ENCODE measurements around the gene HOMER3.

Gene HOMER3

DNA sequence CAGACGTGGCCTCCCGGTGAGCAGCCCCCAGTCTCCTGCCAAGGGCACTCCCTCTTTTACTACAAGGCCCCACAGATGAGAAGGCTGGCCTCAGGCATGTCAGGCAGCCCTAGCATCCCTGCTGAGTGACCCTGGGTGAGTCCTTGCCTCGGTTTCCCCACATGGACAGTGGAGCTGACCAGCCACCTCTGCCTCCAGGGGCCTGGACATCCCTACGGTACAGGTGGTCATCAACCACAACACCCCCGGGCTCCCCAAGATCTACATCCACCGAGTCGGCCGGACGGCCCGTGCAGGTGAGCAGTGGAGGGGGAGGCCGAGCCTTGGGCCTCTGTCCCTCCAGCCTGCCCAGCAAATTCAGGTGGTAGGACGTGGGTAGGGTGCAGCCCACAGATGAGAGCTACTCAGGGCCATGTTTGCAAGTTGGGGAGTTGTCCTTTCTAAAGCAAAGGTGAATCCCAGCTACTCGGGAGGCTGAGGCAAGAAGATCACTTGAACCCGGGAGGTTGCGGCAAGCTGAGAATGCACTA lies 16.3 kb downstream of the HOMER3 start:
- peaks cover 21% of the 10 kb centered on the region for H3K79me2 ChIP-seq (ENCODE audit: low read length)
- H3K4me2 ChIP-seq (ENCODE audit: low read length) = no peak overlapping the region
- H3K27ac ChIP-seq (ENCODE audit: low read length) = no peak overlapping the region
- H3K4me3 ChIP-seq (ENCODE audit: low read length) = no peak overlapping the region
- H3K36me3 ChIP-seq (replicated peaks; ENCODE audit: low read depth, low read length) = peaks cover 40% of the 10 kb centered on the region
- H4K20me1 ChIP-seq (ENCODE audit: insufficient read depth, low read length) = no peaks in the 10 kb centered on the region
- no peaks in the 10 kb centered on the region for H3K9me3 ChIP-seq (ENCODE audit: insufficient read depth, low read length)
- peaks cover 6% of the 10 kb centered on the region for H3K4me1 ChIP-seq (ENCODE audit: low read length)
- no peak overlapping the region for H2AFZ ChIP-seq (ENCODE audit: low read depth, low read length)
- TF ChIP-seq EZH2phosphoT487 (IDR thresholded peaks at IDR 0.05; ENCODE audit: low read depth) = no peak
- TF ChIP-seq, protein P1, sequence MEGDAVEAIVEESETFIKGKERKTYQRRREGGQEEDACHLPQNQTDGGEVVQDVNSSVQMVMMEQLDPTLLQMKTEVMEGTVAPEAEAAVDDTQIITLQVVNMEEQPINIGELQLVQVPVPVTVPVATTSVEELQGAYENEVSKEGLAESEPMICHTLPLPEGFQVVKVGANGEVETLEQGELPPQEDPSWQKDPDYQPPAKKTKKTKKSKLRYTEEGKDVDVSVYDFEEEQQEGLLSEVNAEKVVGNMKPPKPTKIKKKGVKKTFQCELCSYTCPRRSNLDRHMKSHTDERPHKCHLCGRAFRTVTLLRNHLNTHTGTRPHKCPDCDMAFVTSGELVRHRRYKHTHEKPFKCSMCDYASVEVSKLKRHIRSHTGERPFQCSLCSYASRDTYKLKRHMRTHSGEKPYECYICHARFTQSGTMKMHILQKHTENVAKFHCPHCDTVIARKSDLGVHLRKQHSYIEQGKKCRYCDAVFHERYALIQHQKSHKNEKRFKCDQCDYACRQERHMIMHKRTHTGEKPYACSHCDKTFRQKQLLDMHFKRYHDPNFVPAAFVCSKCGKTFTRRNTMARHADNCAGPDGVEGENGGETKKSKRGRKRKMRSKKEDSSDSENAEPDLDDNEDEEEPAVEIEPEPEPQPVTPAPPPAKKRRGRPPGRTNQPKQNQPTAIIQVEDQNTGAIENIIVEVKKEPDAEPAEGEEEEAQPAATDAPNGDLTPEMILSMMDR (IDR thresholded peaks at IDR 0.05; ENCODE audit: low read depth, low read length) = no peak
- H3K27me3 ChIP-seq (ENCODE audit: low read depth, low read length) = no peaks in the 10 kb centered on the region
- no peak overlapping the region for H3K9ac ChIP-seq (ENCODE audit: low read length)

DNA sequence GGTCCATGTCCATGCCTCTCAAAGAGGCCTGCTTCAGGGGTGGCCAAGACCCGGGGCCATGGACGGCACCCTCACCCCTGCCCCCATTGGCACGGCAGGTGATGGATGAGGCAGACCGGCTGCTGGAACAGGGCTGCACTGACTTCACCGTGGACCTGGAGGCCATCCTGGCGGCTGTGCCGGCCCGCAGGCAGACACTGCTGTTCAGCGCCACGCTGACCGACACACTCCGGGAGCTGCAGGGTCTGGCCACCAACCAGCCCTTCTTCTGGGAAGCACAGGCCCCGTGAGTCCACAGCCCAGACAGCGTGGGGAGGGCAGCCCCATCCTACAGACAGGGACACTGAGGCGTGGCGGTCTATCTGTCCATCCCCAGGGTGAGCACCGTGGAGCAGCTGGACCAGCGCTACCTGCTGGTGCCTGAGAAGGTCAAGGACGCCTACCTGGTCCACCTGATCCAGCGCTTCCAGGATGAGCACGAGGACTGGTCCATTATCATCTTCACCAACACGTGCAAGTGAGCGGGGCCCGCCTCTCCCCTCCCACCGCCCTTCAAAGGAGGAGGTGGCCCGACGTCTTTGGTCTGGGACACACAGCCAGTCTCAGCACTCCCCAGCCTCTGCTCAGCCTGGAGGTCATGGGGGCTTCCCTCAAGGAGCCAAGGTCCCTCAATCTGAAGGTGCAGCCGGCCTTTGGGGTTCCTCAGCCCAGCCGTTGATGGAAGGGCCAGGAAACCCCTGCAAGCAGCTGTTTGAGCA lies 18.6 kb downstream of the HOMER3 start:
- peaks cover 40% of the 10 kb centered on the region for H3K36me3 ChIP-seq (replicated peaks; ENCODE audit: low read depth, low read length)

DNA sequence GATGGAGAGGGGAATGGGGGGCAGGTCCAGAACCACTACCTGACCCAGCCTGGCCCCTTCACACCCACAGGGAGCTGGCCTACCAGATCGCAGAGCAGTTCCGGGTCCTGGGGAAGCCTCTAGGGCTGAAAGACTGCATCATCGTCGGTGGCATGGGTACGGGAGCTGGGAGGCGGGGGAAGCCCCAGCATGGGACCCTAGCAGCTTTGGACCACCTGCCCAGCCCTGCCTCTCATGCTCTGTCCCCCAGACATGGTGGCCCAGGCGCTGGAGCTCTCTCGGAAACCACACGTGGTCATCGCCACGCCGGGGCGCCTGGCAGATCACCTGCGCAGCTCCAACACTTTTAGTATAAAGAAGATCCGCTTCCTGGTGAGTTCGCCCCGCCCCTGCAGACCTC lies 19.4 kb downstream of the HOMER3 start:
- H3K36me3 ChIP-seq (replicated peaks; ENCODE audit: low read depth, low read length) = peaks cover 35% of the 10 kb centered on the region
- no peaks in the 10 kb centered on the region for H4K20me1 ChIP-seq (ENCODE audit: insufficient read depth, low read length)
- TF ChIP-seq, protein P1 (IDR thresholded peaks at IDR 0.05; ENCODE audit: low read depth, low read length) = no peak
- TF ChIP-seq EZH2phosphoT487 (IDR thresholded peaks at IDR 0.05; ENCODE audit: low read depth) = no peak
- H3K9ac ChIP-seq (ENCODE audit: low read length) = no peak overlapping the region
- no peak overlapping the region for H3K4me2 ChIP-seq (ENCODE audit: low read length)
- H3K27me3 ChIP-seq (ENCODE audit: low read depth, low read length) = no peaks in the 10 kb centered on the region
- no peak overlapping the region for H3K4me3 ChIP-seq (ENCODE audit: low read length)
- H3K79me2 ChIP-seq (ENCODE audit: low read length) = peaks cover 49% of the 10 kb centered on the region
- no peak overlapping the region for H2AFZ ChIP-seq (ENCODE audit: low read depth, low read length)
- peaks cover 13% of the 10 kb centered on the region for H3K4me1 ChIP-seq (ENCODE audit: low read length)
- H3K27ac ChIP-seq (ENCODE audit: low read length) = no peak overlapping the region
- H3K9me3 ChIP-seq (ENCODE audit: insufficient read depth, low read length) = no peaks in the 10 kb centered on the region

More for the DNA sequence above, 18.6 kb downstream of the HOMER3 start:
- no peaks in the 10 kb centered on the region for H4K20me1 ChIP-seq (ENCODE audit: insufficient read depth, low read length)
- H3K27ac ChIP-seq (ENCODE audit: low read length) = no peak overlapping the region
- no peaks in the 10 kb centered on the region for H3K27me3 ChIP-seq (ENCODE audit: low read depth, low read length)
- H3K4me3 ChIP-seq (ENCODE audit: low read length) = no peak overlapping the region
- H3K4me1 ChIP-seq (ENCODE audit: low read length) = peaks cover 13% of the 10 kb centered on the region
- H2AFZ ChIP-seq (ENCODE audit: low read depth, low read length) = no peak overlapping the region
- H3K79me2 ChIP-seq (ENCODE audit: low read length) = peaks cover 41% of the 10 kb centered on the region
- no peaks in the 10 kb centered on the region for H3K9me3 ChIP-seq (ENCODE audit: insufficient read depth, low read length)
- no peak overlapping the region for H3K4me2 ChIP-seq (ENCODE audit: low read length)
- no peak overlapping the region for H3K9ac ChIP-seq (ENCODE audit: low read length)
- no peak for TF ChIP-seq EZH2phosphoT487 (IDR thresholded peaks at IDR 0.05; ENCODE audit: low read depth)
- TF ChIP-seq, protein P1 (IDR thresholded peaks at IDR 0.05; ENCODE audit: low read depth, low read length) = no peak

DNA sequence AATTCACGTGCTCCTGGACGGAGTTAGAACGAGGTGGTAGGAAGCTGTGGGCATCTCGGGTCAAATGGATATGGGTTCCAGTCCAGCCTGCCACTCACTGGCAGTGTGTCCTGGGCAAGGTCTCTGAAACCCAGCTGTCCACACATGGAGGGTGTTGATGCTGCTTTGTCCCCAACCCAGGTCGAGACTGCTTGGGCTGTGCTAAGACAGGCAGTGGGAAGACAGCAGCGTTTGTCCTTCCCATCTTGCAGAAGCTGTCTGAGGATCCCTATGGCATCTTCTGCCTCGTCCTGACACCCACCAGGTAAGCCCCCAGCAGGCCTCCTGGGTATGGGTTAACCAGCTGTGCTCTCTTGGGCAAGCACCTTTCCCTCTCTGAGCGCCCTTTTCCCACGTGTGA lies 20.6 kb downstream of the HOMER3 start:
- Histone ChIP-seq H3K4me1 (ENCODE audit: low read length) (peaks cover 13% of the 10 kb centered on the region), H3K79me2 (ENCODE audit: low read length) (peaks cover 55% of the 10 kb centered on the region), H4K20me1 (ENCODE audit: insufficient read depth, low read length) (0 out of 2 replicates have a peak, but pooled peaks cover under 1% of the 10 kb centered on the region), H3K27me3 (ENCODE audit: low read depth, low read length) (no peaks in the 10 kb centered on the region), H3K4me3 (ENCODE audit: low read length) (peak overlapping the region; percentile 83), H3K36me3 (replicated peaks; ENCODE audit: low read depth, low read length) (peaks cover 28% of the 10 kb centered on the region), H3K27ac (ENCODE audit: low read length) (no peak overlapping the region), H3K9ac (ENCODE audit: low read length) (peak overlapping the region; percentile 69), H3K9me3 (ENCODE audit: insufficient read depth, low read length) (no peaks in the 10 kb centered on the region), H2AFZ (ENCODE audit: low read depth, low read length) (no peak overlapping the region), H3K4me2 (ENCODE audit: low read length) (peak overlapping the region; percentile 68)
- no peak for TF ChIP-seq EZH2phosphoT487 (IDR thresholded peaks at IDR 0.05; ENCODE audit: low read depth)
- TF ChIP-seq, protein P1 (IDR thresholded peaks at IDR 0.05; ENCODE audit: low read depth, low read length) = no peak

Measured in OCI-LY3 (cell line).